NCI-H446 treated with DMSO at 0.1 percent for 48 hours (cell line): ENCODE data around the gene MUC3A.
"Not testable (repeated sequence)": the region's sequence is repeated elsewhere in the genome, so short reads cannot be mapped to it uniquely, and the experiment has no call there.

Experiments
- DNase-seq: peaks from one replicate; lab custom pipeline; 2025; lab: John Stamatoyannopoulos, UW

The MUC3A gene

GRCh38 chr7:100971111-100972001, 22.0 kb downstream of the MUC3A start:
- DNase-seq: no peak

GRCh38 chr7:100972002-100972347, 22.6 kb downstream of the MUC3A start:
- no peak for DNase-seq

GRCh38 chr7:100974021-100974420, 24.7 kb downstream of the MUC3A start:
- no peak for DNase-seq

- no peak for DNase-seq
Observed at GRCh38 chr7:100975371-100975821, 26.1 kb downstream of the MUC3A start.

GRCh38 chr7:100978300-100978699, 29.0 kb downstream of the MUC3A start:
- no peak for DNase-seq

GRCh38 chr7:100983451-100984187, 34.3 kb downstream of the MUC3A start:
- no peak for DNase-seq

GRCh38 chr7:100984241-100984918, 35.0 kb downstream of the MUC3A start:
- not testable (repeated sequence) for DNase-seq

- not testable (repeated sequence) for DNase-seq
Observed at GRCh38 chr7:100985033-100985797, 35.9 kb downstream of the MUC3A start.

- no peak for DNase-seq
Observed at GRCh38 chr7:100991631-100992030, 42.3 kb downstream of the MUC3A start.

- DNase-seq: not testable (repeated sequence)
Observed at GRCh38 chr7:100992280-100992679, 42.9 kb downstream of the MUC3A start.

- not testable (repeated sequence) for DNase-seq
Observed at GRCh38 chr7:100994671-100995070, 45.3 kb downstream of the MUC3A start.

GRCh38 chr7:100998530-100998929, 49.2 kb downstream of the MUC3A start:
- not testable (repeated sequence) for DNase-seq

- DNase-seq: not testable (repeated sequence)
Observed at GRCh38 chr7:100999334-100999733, 50.0 kb downstream of the MUC3A start.

GRCh38 chr7:101000025-101000424, 50.7 kb downstream of the MUC3A start:
- not testable (repeated sequence) for DNase-seq

- DNase-seq: not testable (repeated sequence)
Observed at GRCh38 chr7:101002333-101002732, 53.0 kb downstream of the MUC3A start.

GRCh38 chr7:101007361-101007760, 58.0 kb downstream of the MUC3A start:
- not testable (repeated sequence) for DNase-seq

GRCh38 chr7:101009629-101010028, 60.3 kb downstream of the MUC3A start:
- DNase-seq: no peak

GRCh38 chr7:101012931-101013330, 63.6 kb downstream of the MUC3A start:
- no peak for DNase-seq

- no peak for DNase-seq
Observed at GRCh38 chr7:101015626-101016025, 66.3 kb downstream of the MUC3A start.

GRCh38 chr7:101017064-101017777, 67.9 kb downstream of the MUC3A start:
- no peak for DNase-seq
